Hematopoietic multipotent progenitor cell treated with erythropoietin and hydrocortisone succinate and interleukin-3 and kit ligand, for 15 days (in vitro differentiated cells): ENCODE data around the gene ANKRD16.
"Not testable (repeated sequence)": the region's sequence is repeated elsewhere in the genome, so short reads cannot be mapped to it uniquely, and the experiment has no call there.

Source experiments
- DNase-seq: peaks from one replicate; pipeline ENCODE4 v3.0.0-alpha.2; 2015; ENCODE audit warnings: low spot score

The ANKRD16 gene

DNA sequence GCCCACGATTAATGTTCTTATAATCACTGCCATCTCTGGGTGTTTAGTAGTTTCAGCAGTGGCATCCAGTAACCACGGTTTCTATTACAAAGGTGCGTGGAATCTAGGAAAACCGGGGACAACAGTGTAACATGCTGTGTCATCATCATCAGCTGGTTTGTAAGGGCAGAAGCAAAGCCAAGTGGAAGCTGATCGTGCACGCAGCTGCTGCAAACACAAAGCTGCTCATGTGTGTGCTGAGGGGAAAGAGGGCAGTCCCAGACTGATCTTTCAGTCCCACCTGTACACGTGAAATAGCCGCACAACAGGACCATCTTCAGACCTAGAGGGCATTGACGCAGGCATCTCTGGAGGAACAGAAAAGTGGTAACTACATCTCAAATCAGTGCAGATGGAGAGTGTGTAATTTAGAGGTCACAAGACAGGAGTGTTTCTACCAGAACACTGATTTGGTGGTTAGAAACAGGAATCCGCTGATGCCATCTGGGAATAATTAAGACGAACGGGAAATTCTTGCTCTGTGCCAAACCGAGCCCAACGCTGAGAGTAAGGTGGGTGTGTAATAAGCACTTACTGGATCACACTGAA, 13.4 kb downstream of the ANKRD16 start:
- no peak for DNase-seq

DNA sequence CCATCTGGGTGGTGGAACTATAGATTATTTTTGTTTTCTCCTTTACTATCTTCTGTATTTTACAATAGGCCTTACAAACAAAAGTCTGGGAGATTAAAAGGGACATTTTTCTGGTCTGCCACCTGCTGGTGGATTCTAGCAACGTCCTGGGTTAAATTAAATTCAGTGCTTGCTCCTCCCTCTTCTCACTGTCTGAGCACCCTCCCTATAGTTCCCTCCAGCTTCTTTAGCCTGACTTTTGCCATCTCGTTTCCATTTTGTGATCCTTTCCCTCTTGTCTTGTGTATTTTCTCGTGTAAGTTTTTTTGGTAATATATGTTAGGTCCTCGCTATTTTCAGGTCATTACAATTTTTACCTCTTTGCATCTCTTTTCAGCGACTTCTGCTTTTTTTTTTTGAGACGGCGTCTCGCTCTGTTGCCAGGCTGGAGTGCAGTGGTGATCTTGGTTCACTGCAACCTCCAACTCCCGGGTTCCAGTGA, 16.1 kb downstream of the ANKRD16 start:
- peak; percentile 81 for DNase-seq

DNA sequence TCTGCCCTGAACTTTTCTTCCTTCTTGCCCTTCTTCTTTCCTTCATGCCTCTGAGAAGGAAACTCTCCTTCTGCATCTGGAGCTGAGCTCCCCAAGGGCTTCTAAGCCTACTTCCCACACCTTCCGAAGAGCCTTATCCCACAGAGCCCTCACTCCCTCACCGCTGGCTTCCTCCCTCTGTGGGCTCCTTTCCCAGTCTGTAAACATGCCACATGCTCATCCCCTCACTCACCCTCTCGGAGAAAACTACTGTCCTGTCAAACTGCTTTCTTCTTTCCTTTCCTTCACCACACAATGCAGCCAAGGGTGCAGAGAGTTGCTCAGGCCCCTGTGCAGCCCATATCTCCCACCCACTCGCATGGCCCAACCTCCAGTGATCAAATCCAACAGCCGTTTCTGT, 18.1 kb downstream of the ANKRD16 start:
- no peak for DNase-seq

DNA sequence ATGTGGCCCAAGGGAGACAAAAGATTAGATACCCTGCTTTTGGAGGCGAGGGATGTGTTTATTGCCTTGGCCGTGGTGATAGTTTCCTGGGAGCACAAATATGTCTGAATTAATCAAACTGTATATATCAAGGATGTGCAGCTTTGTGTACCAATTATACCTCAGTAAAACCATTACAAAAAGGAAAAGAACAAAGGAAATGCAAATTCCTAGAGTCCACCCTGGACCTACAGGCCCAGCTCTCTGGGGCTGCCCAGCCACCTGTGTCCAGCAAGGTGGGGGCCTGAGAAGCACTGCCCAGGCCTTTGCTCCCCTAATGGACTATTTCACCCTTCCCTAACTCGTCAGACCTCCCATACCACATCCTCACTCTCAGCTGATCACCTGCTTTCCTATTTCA, 20.5 kb downstream of the ANKRD16 start:
- DNase-seq, result no peak

DNA sequence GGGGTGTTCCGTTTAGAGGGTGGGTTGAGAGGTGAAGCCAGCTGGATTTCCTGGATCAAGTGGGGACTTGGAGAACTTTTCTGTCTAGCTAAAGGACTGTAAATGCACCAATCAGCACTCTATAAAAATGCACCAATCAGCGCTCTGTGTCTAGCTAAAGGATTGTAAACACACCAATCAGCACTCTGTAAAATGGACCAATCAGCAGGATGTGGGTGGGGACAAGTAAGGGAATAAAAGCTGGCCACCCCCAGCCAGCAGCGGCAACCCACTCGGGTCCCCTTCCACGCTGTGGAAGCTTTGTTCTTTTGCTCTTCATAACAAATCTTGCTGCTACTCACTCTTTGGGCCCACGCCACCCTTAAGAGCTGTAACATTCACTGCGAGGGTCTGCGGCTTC, 21.3 kb downstream of the ANKRD16 start:
- not testable (repeated sequence) for DNase-seq

DNA sequence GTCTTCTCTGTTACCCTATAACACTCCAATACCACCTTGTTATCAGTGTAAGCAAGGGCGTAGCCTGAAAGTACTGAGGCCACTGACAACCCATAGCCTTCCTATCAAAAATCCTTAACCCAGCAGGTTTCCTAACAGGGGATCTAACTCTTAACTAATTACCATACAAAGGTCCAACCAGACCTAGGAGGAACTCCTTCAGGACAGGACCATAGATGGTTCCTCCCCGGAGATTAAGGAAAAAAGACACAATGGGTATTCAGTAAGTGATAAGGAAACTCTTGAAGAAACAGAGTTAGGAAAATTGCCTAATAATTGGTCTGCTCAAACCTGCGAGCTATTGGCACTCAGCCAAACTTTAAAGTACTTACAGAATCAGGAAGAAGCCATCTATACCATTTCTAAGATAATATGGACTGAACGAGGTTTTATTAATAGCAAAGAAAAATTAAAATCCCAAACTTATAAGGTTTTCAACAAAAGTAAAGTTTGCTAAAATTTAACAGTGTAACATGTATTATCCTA, 22.5 kb downstream of the ANKRD16 start:
- DNase-seq, result peak; percentile 53

DNA sequence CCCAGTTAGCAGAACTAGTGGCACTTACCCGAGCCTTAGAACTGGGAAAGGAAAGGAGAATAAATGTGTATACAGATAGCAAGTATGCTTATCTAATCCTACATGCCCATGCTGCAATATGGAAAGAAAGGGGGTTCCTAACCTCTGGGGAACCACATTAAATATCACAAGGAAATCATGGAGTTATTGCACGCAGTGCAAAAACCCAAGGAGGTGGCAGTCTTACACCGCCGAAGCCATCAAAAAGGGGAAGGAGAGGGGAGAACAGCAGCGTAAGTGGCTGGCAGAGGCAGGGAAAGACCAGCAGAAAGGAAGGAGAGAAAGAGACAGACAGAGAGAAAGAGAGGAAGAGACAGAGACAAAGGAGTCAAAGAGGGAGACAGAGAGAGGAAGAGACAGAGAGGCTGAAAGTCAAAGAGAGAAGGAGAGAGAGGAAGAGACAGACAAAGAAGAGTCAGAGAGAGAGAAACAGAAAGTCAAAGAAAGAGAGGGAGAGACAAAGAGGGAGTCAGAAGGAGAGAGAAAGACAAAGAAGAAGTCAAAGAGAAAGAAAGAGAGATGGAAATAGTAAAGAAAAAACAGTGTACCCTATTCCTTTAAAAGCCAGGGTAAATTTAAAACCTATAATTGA, 23.1 kb downstream of the ANKRD16 start:
- DNase-seq, result peak; percentile 25

DNA sequence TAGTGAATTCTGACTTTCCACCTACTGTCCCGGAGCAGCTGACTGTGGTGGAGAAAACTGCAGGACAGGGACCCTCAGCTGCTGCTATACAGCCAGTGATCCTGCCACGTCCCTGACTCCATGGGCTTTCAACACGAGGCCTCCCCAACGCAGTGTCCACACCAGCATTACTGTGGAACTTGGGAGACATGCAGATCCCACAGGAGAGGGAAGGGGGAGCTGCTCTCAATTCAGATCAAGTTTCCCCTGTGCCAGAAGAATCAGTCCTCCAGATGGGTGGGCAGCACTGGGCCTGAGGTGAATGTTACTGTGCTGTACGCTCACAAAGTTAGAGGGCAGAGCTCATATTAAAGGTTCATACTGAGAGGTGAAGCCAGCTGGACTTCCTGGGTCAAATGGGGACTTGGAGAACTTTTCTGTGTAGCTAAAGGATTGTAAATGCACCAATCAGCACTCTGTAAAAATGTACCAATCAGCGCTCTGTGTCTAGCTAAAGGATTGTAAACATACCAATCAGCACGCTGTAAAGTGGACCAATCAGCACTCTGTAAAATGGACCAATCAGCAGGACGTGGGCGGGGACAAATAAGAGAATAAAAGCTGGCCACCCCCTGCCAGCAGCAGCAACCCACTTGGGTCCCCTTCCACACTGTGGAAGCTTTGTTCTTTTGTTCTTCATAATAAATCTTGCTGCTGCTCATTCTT, 26.6 kb downstream of the ANKRD16 start:
- not testable (repeated sequence) for DNase-seq

DNA sequence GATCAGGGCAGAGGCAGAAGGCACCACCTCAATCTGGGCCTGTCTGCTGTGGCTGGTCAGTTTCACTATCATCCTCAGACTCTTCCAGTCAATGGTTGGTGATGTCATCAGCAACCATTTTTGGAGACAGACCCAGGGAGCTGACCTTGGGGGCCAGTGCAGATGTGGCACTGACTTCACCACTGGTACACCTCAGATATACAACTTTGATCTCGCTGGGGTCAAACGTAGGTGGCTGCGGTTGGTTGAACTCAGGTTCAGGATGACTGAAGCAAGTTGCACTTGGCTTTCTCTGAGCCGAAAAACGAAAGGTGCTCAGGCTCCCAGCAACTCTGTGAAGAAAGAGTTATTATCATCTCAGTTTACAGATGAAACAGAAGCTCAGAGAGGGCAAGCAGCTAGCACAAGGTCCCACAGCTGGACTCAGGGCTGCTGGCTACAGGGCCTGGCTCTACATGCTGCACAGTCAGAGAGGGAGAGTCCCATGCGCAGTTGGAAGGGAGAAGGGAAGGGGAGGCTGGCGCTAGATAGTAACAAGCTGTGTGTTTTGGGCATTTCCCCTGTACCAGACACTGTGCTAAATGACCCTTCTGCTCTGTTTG, 27.2 kb downstream of the ANKRD16 start:
- DNase-seq, result no peak

DNA sequence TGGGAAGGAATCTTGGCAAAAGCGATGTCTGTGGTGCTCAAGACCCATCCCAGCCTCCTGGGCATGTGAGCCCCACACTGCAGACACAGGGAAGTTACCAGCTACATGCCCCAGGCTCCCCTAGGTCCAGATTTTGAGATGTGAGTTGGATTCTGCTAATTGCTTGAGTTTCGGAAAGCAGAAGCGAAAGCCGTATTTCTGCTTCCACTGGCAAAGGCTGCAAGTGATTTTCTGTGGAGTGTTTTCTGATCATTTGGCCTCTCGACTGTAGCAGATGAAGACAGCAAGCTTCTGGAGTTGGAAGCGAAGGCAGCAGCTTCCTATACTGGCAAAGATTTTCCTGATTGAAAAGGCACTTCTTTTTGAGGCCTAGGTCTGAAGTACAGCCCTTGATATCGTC, 29.6 kb downstream of the ANKRD16 start:
- no peak for DNase-seq

DNA sequence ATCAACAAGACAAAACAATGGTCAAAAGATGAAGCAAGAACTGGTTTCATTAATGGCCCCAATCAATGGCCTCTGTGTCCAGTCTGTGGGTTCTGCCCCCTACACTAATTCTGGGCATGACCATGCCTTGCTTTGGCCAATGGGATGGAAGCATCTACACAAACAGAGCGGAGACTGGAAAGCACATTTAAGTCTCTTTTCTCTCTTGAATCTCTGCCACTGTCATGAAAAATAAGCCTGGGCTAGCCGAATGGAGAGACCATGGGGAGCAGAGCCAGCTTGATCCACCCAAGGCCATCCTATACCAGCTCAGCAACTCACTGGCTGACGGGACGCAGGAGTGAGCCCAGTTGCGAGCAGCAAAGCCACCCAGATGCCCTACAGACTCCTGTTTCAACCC, 30.9 kb downstream of the ANKRD16 start:
- no peak for DNase-seq

DNA sequence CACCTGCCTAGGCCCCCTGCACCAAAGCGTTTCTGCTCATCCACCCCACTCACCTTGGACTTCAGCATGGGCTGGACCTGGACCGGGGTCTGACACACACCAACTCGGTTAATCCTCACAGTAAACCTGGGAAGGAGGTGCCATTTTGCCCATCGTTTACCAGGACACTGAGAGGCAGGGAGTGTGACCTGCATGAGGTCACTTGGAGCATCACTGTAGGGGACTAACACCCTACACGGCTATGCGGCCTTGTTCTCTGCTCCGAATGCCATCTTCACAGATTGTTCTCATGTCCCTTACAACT, 33.0 kb downstream of the ANKRD16 start:
- no peak for DNase-seq

DNA sequence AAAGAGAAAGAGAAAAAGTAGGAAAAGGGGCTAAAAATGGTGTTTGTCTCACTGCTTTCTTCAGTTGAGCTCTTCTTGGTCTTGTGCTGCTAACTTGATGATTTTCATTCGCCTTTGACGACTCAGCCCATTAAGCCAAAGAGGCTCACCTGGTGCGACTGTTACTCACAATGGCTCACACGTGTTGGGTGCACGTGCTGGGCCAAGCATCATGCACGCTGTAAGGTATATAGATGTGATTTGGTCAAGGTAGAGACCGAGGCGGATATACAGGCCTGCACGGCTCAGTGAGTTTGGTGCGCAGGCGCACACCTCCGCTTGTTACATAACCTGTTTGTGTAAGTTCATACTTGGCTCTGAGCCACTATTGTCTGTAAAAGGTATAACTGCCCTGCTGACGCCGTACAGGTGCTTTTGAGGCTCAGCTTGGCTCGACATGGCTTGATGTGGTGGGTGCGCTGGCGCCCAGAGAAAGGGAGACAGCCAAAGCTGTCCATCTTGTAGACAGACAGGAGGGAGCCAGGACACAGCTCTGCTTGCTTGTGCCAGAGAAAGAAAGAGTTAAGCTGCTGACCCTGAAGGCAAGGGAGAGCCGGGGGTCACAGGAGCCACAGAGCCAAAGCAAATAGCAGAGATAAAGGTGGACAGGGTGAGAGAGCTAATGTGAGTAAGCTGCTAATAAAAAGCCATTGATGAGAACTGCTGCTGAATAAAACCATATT, 33.6 kb downstream of the ANKRD16 start:
- DNase-seq, result no peak

DNA sequence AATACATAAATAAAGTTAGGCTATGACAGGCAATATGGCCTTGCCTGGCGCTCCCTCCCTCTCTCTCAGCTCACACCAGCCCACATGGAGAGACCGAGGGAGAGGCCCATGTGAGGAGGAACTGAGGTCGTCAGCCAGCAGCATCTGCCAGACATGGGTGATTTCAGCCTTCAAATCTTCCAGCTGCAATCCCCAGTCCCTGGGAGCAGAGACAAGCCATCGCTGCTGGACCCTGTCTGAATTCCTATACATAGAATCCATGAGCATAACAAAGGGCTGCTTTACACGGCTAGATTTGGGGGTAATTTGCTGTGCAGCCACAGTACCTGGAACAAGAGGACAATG, 35.6 kb downstream of the ANKRD16 start:
- DNase-seq, result no peak

DNA sequence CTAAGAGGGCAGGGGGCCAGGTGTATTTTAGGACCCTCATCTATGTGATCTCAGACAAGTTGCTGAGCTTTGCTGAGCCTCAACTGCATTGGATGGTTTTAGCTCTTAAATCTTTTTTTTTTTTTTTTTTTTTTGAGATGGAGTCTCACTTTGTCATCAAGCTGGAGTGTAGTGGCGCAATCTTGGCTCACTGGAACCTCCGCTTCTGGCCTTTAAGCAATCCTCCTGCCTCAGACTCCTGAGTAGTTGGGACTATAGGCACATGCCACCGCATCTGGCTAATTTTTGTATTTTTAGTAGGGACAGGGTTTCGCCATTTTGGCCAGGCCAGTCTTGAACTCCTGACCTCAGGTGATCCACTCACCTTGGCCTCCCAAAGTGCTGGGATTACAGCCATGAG, 43.0 kb downstream of the ANKRD16 start:
- DNase-seq, result not testable (repeated sequence)

DNA sequence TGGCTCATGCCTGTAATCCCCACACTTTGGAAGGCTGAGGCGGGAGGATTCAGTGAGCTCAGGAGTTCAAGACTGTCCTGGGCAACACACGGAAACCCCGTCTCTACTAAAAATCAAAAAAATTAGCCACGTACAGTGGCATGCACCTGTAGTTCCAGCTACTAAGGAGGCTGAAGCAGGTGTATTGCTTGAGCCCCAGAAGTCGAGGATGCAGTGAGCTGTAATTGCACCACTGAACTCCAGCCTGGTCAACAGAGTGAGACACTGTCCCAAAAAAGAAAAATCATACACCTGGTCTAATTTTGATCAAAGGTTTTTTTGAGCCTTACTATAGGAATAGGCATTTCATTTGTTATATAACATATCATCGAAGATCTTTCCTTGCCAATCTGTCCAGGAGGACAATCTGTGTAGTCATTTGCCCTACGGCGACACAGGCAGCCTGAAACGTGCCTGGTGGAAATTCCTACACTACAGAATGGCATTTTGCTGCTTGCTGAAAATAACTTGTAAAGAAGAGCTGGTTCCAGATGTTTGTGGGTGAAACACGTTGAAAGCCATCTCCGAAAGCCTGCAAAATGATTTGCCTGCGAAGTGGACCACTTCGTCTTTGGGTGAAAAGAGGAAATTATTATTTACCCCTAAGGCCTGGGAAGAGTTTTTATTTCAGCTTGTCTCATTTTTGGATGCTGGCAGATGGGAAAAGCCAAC, 45.2 kb downstream of the ANKRD16 start:
- no peak for DNase-seq

DNA sequence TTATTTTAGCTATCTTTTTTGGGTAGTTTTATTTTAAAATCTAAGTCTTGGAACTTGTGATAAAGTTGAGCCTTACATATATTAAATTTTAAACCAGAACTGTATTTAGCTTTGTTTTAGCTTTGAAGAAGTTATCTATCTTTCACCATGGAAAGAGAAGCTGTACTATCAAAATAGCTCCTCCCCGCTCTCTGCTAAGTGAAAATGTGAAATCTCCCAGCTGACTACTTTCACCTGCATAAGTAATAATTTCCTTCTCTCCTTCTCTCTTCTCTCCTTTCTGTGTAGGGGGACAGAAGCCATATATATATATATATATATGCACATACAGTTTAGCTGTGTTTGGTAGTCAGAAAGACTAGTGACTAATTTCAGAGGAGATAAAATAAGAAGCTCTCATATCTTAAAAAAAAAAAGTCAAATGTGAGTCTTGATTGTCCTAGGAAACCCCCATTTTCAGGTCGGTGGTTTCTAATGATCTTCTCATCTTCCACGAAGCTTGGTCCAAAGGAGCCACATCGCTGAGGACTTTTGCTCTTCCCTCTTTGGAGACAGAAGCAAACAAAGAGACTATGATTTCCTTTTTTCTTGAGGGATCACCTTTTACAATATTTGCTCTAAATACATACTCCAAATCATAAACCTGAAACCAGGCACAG, 45.9 kb downstream of the ANKRD16 start:
- DNase-seq, result no peak

DNA sequence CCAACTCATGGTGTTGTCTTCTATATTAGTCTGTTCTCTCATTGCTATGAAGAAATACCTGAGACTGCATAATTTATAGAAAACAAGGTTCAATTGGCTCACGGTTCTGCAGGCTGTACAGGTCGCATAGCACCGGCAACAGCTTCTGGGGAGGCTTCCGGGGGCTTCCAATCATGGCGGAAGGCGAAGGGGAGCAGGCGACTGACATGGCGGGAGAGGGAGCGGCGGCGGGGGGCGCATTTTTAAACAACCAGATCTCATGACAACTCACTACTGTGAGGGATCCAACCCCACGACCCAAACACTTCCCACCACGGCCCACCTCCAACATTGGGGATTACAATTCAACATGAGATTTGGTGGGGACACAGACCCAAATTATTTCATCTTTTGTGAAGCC, 47.7 kb downstream of the ANKRD16 start:
- no peak for DNase-seq

DNA sequence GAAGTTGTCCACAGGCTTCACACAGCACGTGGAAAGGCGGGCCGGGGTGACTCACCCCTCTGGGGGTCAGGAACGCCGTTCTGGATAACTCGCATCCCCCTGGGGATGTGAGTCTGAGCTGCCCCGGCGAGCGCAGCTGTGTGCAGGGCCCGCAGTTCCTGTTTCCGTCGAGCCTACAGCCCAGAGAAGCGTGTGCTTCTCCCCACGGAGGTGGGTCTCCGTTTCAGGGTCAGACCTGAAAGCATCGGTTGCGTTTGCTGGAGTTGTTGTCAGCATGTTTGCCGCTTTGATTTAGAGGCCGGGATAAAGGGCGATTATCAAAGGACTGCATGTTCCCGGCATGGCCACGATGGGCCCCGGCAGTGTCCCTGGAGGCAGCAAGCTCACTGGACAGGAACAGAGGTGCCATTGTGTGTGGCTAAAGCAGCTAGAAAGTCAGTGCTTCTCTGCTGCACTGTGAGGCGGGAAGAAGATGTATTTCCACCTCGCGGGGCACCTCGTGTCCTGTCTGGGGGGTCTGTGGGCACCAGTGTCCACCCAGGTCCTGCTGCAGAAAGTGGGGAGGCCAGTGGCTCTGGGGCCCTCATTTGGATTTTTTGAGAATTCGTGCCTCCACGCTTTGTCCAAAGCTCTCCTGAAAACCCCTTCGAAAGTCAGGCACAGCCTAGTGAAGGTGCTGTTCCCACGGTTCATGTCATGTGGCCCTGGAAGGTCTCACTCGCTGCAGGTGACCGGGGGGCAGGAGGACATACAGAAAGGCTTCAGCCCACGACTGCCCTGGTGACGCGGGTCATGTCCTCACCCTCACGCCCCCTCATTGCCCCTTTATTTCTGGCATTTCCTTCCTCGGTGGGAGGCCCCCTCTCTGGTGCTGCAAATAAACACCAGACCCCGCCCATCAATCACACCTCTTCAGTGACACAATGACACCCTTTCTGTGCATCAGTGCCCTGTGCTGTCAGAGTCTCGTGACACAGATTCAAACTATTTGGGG, 49.1 kb downstream of the ANKRD16 start:
- no peak for DNase-seq

DNA sequence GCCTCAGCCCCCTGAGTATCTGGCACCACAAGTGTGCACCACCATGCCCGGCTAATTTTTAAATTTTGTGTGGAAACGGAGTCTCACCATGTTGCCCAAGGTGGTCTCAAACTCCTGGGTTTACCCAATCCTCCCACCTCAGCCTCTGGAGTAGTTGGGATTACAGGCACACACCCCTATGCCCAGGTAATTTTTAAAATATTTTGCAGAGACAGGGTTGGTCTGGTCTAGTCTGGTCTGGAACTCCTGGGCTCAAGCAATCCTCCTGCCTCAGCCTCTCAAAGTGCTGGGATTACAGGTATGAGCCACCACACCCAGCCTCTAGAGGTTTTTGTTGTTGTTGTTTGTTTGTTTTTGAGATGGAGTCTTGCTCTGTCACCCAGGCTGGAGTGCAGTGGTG, 53.5 kb downstream of the ANKRD16 start:
- DNase-seq, result not testable (repeated sequence)
